Loucy (cell line): Measurements from ENCODE around the gene C3AR1.

Experiments
- EZH2phosphoT487 ChIP-seq: fragments of 200-600 bp; IDR thresholded peaks from 2 replicates; pipeline ENCODE4 v1.6.1; 2018; ENCODE audit warnings: antibody characterized with exemption, mild to moderate bottlenecking, moderate library complexity, borderline replicate concordance
- TF ChIP-seq, protein P1 (sequence below): fragments of 200-600 bp; sonication (generic); conservative IDR thresholded peaks from 2 replicates; pipeline ENCODE4 v1.5.1; 2014; ENCODE audit warnings: mild to moderate bottlenecking, antibody characterized with exemption, low read length

DNA sequence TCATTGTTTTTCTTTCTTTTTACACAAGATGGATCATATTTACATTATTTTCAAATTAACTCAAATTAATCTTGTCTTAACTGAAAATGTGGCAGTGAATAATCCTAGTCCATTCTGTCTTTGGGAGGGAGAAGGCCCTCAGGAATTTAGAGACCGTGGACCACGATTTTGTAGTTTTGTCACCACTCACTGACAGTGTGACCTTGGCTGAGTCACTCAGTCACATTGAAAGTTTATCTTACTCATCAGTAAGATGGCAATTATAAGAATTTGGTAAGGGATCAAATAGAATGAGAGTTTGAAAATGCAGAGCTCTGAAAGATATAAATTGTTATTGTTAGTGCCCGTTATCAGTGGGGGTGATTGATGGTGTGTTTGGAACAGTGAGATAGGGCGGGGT is 17.3 kb downstream of the C3AR1 start:
- TF ChIP-seq, protein P1, sequence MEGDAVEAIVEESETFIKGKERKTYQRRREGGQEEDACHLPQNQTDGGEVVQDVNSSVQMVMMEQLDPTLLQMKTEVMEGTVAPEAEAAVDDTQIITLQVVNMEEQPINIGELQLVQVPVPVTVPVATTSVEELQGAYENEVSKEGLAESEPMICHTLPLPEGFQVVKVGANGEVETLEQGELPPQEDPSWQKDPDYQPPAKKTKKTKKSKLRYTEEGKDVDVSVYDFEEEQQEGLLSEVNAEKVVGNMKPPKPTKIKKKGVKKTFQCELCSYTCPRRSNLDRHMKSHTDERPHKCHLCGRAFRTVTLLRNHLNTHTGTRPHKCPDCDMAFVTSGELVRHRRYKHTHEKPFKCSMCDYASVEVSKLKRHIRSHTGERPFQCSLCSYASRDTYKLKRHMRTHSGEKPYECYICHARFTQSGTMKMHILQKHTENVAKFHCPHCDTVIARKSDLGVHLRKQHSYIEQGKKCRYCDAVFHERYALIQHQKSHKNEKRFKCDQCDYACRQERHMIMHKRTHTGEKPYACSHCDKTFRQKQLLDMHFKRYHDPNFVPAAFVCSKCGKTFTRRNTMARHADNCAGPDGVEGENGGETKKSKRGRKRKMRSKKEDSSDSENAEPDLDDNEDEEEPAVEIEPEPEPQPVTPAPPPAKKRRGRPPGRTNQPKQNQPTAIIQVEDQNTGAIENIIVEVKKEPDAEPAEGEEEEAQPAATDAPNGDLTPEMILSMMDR, result no peak
- no peak for TF ChIP-seq EZH2phosphoT487
